ENCODE data around the gene TTC9B. TPM values are rescaled to one million over a fixed set of nuclear protein-coding genes. Genes with fewer than 3 reads are reported as not detected.

TTC9B gene
- not detected for total RNA-seq

DNA sequence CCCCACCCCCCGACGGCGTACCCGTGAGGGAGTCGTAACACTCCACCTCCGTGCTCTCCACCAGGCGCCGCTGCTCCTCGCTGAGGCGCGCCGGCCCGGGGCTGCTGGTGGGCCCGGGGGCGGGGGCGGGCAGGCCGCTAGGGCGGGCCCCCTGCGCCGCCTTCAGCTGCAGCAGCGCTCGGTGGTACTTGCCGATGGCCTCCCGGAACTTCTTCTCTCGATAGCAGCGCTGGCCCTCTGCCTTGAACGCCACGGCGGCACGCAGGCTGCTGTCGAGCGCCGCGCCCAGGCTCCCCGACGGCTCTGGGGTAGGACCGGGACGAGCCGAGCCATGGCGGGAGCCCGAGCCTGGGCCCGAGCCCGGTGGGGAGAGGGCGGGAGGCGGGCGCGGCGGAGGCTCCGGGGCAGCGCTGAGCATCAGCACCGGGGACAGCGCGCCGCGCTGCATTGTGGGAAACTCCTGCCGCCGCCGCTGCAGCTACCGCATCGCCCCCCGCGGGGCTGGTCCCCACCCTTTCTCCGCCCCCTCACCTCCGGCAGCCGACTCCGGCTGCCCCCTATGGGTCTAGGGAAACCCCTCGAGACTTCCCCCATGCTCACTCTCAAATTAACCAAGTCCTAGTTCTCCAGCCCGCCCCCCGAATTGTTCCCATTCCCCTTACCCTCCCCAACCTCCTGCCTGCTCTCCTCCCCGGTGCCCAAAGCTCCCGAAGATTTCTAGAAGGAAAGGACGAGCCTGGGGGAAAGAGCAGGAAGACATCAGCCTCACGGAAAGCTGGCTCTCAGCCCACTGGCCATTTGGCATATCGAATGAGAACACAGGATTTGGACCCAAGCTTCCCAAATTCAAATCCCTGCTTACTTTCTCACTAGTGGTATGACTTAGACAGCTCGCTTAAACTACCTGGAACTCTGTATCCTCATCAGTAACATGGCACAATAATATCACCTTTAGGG, at the start of gene TTC9B:
Gene TTC9B, minus strand, starts transcription at position 451 of the 957 bp plus-strand sequence. Its CDS starts 3 bp downstream, at position 448.
- Mint-ChIP-seq H3K36me3 (ENCODE audit: low read depth) (peaks cover 2% of the 10 kb centered on the region), H3K27me3 (peaks cover 45% of the 10 kb centered on the region), H3K4me1 (peaks cover 11% of the 10 kb centered on the region), H3K4me3 (no peak within 1 kb of the TSS), H3K27ac (no peak within 1 kb of the TSS), H3K9me3 (peaks cover 3% of the 10 kb centered on the region)
- ChIA-PET POLR2A (no interaction called here), CTCF (interaction anchor here (0.6 to 1.2 kb wide), 4 partner anchors 13 to 248 kb away, joined by 3 to 5 read pairs (median 4); partner anchors contain the start of gene BLVRB)
- peak; percentile 57 for DNase-seq

GRCh38 chr19:40267601-40267997, 49.4 kb upstream of the TTC9B start:
- DNase-seq, result no peak
- peaks cover 24% of the 10 kb centered on the region for H3K4me1 Mint-ChIP-seq
- CTCF ChIA-PET, result interaction anchor here (1.2 to 1.5 kb wide), 2 partner anchors 9 to 16 kb away, joined by 3 read pairs; no protein-coding TSS in a partner anchor
- peaks cover 25% of the 10 kb centered on the region for H3K36me3 Mint-ChIP-seq (ENCODE audit: low read depth)
- no peaks in the 10 kb centered on the region for H3K27me3 Mint-ChIP-seq
- POLR2A ChIA-PET, result no interaction called here
- H3K4me3 Mint-ChIP-seq, result no peak overlapping the region
- H3K27ac Mint-ChIP-seq, result no peak overlapping the region
- no peaks in the 10 kb centered on the region for H3K9me3 Mint-ChIP-seq

GRCh38 chr19:40266912-40267600, 48.9 kb upstream of the TTC9B start:
- no peaks in the 10 kb centered on the region for H3K27me3 Mint-ChIP-seq
- H3K27ac Mint-ChIP-seq, result no peak overlapping the region
- H3K4me3 Mint-ChIP-seq, result no peak overlapping the region
- H3K36me3 Mint-ChIP-seq (ENCODE audit: low read depth), result peaks cover 28% of the 10 kb centered on the region
- CTCF ChIA-PET, result interaction anchor here (1.5 kb wide), 1 partner anchor 16 kb away, joined by 3 read pairs; no protein-coding TSS in a partner anchor
- peaks cover 19% of the 10 kb centered on the region for H3K4me1 Mint-ChIP-seq
- POLR2A ChIA-PET, result no interaction called here
- no peak for DNase-seq
- H3K9me3 Mint-ChIP-seq, result no peaks in the 10 kb centered on the region

DNA sequence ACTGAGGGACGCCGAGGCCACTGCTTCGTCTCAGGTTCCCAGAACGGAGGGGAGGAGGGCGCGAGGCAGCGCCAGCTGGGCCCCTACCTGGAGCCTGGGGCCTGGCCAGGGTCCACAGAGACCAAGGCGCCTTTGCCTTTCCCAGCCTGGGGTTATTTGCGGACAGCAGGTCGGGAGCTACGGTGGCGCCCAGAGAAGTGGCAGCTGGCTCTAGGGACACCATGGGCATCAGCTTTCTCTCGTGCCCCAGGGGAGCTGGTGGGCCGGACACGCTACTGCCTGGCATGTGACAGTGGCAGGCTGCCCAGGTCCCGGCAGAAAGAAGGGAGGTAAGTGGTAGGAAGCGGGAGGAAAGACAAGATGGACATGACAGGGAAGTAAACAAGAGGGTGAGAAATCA, 47.9 kb upstream of the TTC9B start:
- ChIA-PET CTCF (interaction anchor here (0.5 to 1.5 kb wide), 2 partner anchors 17 to 305 kb away, joined by 3 read pairs; no protein-coding TSS in a partner anchor), POLR2A (no interaction called here)
- no peak overlapping the region for H3K4me3 Mint-ChIP-seq
- no peaks in the 10 kb centered on the region for H3K27me3 Mint-ChIP-seq
- H3K4me1 Mint-ChIP-seq, result peaks cover 11% of the 10 kb centered on the region
- no peaks in the 10 kb centered on the region for H3K9me3 Mint-ChIP-seq
- peaks cover 28% of the 10 kb centered on the region for H3K36me3 Mint-ChIP-seq (ENCODE audit: low read depth)
- no peak overlapping the region for H3K27ac Mint-ChIP-seq
- no peak for DNase-seq

- Mint-ChIP-seq H3K4me3 (no peak overlapping the region), H3K36me3 (ENCODE audit: low read depth) (peaks cover 28% of the 10 kb centered on the region), H3K27ac (no peak overlapping the region), H3K9me3 (no peaks in the 10 kb centered on the region), H3K4me1 (peaks cover 11% of the 10 kb centered on the region), H3K27me3 (no peaks in the 10 kb centered on the region)
- ChIA-PET POLR2A (no interaction called here), CTCF (interaction anchor here (1.5 kb wide), 1 partner anchor 11 kb away, joined by 4 read pairs; no protein-coding TSS in a partner anchor)
- DNase-seq, result no peak
These were observed 47.5 kb upstream of the TTC9B start for GRCh38 chr19:40265763-40266099.

GRCh38 chr19:40265055-40265762, 47.0 kb upstream of the TTC9B start:
- Mint-ChIP-seq H3K27me3 (no peaks in the 10 kb centered on the region), H3K4me3 (no peak overlapping the region), H3K27ac (no peak overlapping the region), H3K9me3 (no peaks in the 10 kb centered on the region), H3K4me1 (peaks cover 7% of the 10 kb centered on the region), H3K36me3 (ENCODE audit: low read depth) (peaks cover 28% of the 10 kb centered on the region)
- POLR2A ChIA-PET, result no interaction called here
- no peak for DNase-seq
- CTCF ChIA-PET, result interaction anchor here (1.5 kb wide), 1 partner anchor 11 kb away, joined by 4 read pairs; no protein-coding TSS in a partner anchor

- no peak for DNase-seq
- H3K9me3 Mint-ChIP-seq, result no peaks in the 10 kb centered on the region
- ChIA-PET CTCF (interaction anchor here (1.5 kb wide), 1 partner anchor 12 kb away, joined by 4 read pairs; no protein-coding TSS in a partner anchor), POLR2A (no interaction called here)
- no peak overlapping the region for H3K4me3 Mint-ChIP-seq
- H3K27me3 Mint-ChIP-seq, result no peaks in the 10 kb centered on the region
- H3K27ac Mint-ChIP-seq, result no peak overlapping the region
- H3K36me3 Mint-ChIP-seq (ENCODE audit: low read depth), result peaks cover 28% of the 10 kb centered on the region
- H3K4me1 Mint-ChIP-seq, result peaks cover 8% of the 10 kb centered on the region
These were observed 46.3 kb upstream of the TTC9B start for GRCh38 chr19:40264314-40265054.

- no peak overlapping the region for H3K27ac Mint-ChIP-seq
- ChIA-PET POLR2A (no interaction called here), CTCF (interaction anchor here (0.6 kb wide), 1 partner anchor 335 kb away, joined by 4 read pairs; no protein-coding TSS in a partner anchor)
These were observed 45.5 kb upstream of the TTC9B start for GRCh38 chr19:40263440-40264313.

DNA sequence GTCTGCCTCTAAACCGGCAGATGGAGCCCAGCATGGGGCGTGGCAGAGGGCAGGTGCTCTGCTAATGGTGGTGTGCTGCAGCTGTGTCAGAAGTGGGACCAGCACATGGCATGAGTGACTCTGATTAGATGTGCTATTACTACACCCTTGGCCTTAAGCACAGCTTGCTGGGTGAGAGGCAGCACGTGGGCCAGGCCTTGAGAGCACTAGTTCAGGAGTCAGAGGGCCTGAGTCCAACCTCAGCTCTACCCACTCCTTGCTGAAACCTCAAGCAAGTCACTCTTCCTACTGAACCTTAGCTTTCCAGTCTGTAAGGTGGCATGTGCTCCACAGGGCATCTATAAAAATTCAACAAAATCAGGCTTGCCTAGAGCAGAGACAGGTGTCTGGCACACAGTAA, 44.2 kb upstream of the TTC9B start:
- CTCF ChIA-PET, result interaction anchor here (0.6 kb wide), 1 partner anchor 16 kb away, joined by 4 read pairs; no protein-coding TSS in a partner anchor
- POLR2A ChIA-PET, result interaction anchor here (0.7 kb wide), 1 partner anchor 1175 kb away, joined by 4 read pairs; no protein-coding TSS in a partner anchor
- Mint-ChIP-seq H3K27ac (no peak overlapping the region), H3K4me3 (no peak overlapping the region), H3K27me3 (no peaks in the 10 kb centered on the region), H3K36me3 (ENCODE audit: low read depth) (peaks cover 28% of the 10 kb centered on the region), H3K9me3 (no peaks in the 10 kb centered on the region), H3K4me1 (peaks cover 2% of the 10 kb centered on the region)
- no peak for DNase-seq

More at GRCh38 chr19:40263440-40264313, 45.5 kb upstream of the TTC9B start:
- no peak for DNase-seq
- no peaks in the 10 kb centered on the region for H3K27me3 Mint-ChIP-seq
- H3K9me3 Mint-ChIP-seq, result no peaks in the 10 kb centered on the region
- H3K4me1 Mint-ChIP-seq, result peaks cover 5% of the 10 kb centered on the region
- no peak overlapping the region for H3K4me3 Mint-ChIP-seq
- H3K36me3 Mint-ChIP-seq (ENCODE audit: low read depth), result peaks cover 28% of the 10 kb centered on the region

DNA sequence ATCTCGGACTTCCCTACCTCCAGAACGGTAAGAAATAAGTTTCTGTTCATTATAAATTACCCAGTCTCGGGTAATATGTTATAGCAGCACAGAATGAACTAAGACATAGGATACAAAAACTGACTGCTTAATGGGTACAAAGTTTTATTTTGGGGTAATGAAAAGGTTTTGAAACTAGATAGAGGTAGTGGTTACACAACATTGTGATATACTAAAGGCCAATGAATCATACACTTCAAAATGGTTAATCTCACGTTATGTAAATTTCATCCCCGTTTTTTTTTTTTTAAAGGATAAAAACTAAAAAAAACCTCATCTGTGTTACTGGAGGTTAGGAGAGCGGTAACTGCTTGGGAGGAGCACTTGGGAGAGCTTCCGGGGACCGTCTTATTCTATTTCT, 43.4 kb upstream of the TTC9B start:
- Mint-ChIP-seq H3K9me3 (no peaks in the 10 kb centered on the region), H3K27me3 (no peaks in the 10 kb centered on the region), H3K27ac (no peak overlapping the region), H3K4me3 (no peak overlapping the region), H3K36me3 (ENCODE audit: low read depth) (peaks cover 28% of the 10 kb centered on the region), H3K4me1 (peaks cover 2% of the 10 kb centered on the region)
- CTCF ChIA-PET, result no interaction called here
- POLR2A ChIA-PET, result interaction anchor here (0.7 kb wide), 1 partner anchor 1174 kb away, joined by 4 read pairs; no protein-coding TSS in a partner anchor
- DNase-seq, result no peak

GRCh38 chr19:40257096-40257517, 38.9 kb upstream of the TTC9B start:
- no peak for DNase-seq
- ChIA-PET POLR2A (no interaction called here), CTCF (interaction anchor here (0.7 kb wide), 1 partner anchor 426 kb away, joined by 3 read pairs; no protein-coding TSS in a partner anchor)
- Mint-ChIP-seq H3K4me1 (peaks cover 2% of the 10 kb centered on the region), H3K9me3 (no peaks in the 10 kb centered on the region), H3K27ac (no peak overlapping the region), H3K36me3 (ENCODE audit: low read depth) (peaks cover 31% of the 10 kb centered on the region), H3K4me3 (no peak overlapping the region), H3K27me3 (no peaks in the 10 kb centered on the region)

All from activated CD4-positive, alpha-beta T cell treated with anti-CD3 and anti-CD28 coated beads, Interleukin-2, amount 10 ng/mL, durations not matched to agents 7 days and 5 days (primary cell).